ENCODE measurements around the gene RNF167. TPM values are rescaled to one million over a fixed set of nuclear protein-coding genes. Genes with fewer than 3 reads are reported as not detected.
"Not testable (repeated sequence)": the region's sequence is repeated elsewhere in the genome, so short reads cannot be mapped to it uniquely, and the experiment has no call there.

Gene RNF167
- total RNA-seq, 2 experiments from 2014 or later: 249 to 261 TPM

GRCh38 chr17:4908711-4909496, 31.2 kb upstream of the RNF167 start:
- Mint-ChIP-seq H3K27ac (no peak overlapping the region), H3K27me3 (peaks cover 13% of the 10 kb centered on the region), H3K4me1 (peaks cover 3% of the 10 kb centered on the region), H3K9me3 (no peaks in the 10 kb centered on the region), H3K4me3 (no peak overlapping the region), H3K36me3 (ENCODE audit: low read depth) (no peaks in the 10 kb centered on the region)
- ChIA-PET POLR2A (interaction anchor here (0.7 to 2.6 kb wide), 15 partner anchors 10 to 122 kb away, joined by 3 to 14 read pairs (median 4); partner anchors contain the start of genes CAMTA2, ENO3, PFN1 and PLD2), CTCF (interaction anchor here (0.6 to 1.8 kb wide), 31 partner anchors 10 to 342 kb away, joined by 3 to 29 read pairs (median 4); partner anchors contain the start of genes C17orf107, CAMTA2, ENO3 and INCA1)
- DNase-seq: peak; percentile 86

- no peaks in the 10 kb centered on the region for H3K4me1 Mint-ChIP-seq
- peaks cover 10% of the 10 kb centered on the region for H3K27me3 Mint-ChIP-seq
- CTCF ChIA-PET: interaction anchor here (0.6 to 1.7 kb wide), 3 partner anchors 11 to 150 kb away, joined by 3 to 6 read pairs (median 4); partner anchors contain the start of genes CAMTA2 and CHRNE
- POLR2A ChIA-PET: interaction anchor here (0.6 to 1.8 kb wide), 3 partner anchors 9 to 26 kb away, joined by 3 to 5 read pairs (median 4); partner anchors contain the start of genes RNF167 and SLC25A11
- H3K9me3 Mint-ChIP-seq: no peaks in the 10 kb centered on the region
- DNase-seq: no peak
- no peaks in the 10 kb centered on the region for H3K36me3 Mint-ChIP-seq (ENCODE audit: low read depth)
- no peak overlapping the region for H3K4me3 Mint-ChIP-seq
- H3K27ac Mint-ChIP-seq: no peak overlapping the region
Observed at GRCh38 chr17:4913994-4914393, 26.1 kb upstream of the RNF167 start.

DNA sequence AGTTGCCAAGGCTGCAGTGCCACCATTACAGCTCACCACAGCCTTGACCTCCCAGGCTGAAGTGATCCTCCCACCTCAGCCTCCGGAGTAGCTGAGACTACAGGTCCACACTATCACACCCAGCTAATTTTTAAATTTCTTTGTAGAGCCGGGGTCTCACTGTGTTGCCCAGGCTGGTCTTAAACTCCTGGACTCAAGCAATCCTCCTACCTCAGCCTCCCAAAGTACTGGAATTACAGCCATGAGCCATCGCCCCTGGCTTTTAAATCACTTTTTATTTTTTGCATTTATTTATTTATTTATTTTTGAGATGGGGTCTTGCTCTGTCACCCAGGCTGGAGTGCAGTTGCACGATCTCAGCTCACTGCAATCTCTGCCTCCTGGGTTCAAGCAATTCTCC, 25.5 kb upstream of the RNF167 start:
- POLR2A ChIA-PET: interaction anchor here (0.6 to 1.8 kb wide), 3 partner anchors 9 to 25 kb away, joined by 3 to 5 read pairs (median 4); partner anchors contain the start of genes RNF167 and SLC25A11
- not testable (repeated sequence) for H3K4me3 Mint-ChIP-seq; H3K27ac Mint-ChIP-seq; H3K36me3 Mint-ChIP-seq (ENCODE audit: low read depth); H3K27me3 Mint-ChIP-seq; H3K9me3 Mint-ChIP-seq; DNase-seq; H3K4me1 Mint-ChIP-seq
- CTCF ChIA-PET: interaction anchor here (1.7 kb wide), 1 partner anchor 12 kb away, joined by 6 read pairs; the partner anchor contains the start of gene CHRNE

DNA sequence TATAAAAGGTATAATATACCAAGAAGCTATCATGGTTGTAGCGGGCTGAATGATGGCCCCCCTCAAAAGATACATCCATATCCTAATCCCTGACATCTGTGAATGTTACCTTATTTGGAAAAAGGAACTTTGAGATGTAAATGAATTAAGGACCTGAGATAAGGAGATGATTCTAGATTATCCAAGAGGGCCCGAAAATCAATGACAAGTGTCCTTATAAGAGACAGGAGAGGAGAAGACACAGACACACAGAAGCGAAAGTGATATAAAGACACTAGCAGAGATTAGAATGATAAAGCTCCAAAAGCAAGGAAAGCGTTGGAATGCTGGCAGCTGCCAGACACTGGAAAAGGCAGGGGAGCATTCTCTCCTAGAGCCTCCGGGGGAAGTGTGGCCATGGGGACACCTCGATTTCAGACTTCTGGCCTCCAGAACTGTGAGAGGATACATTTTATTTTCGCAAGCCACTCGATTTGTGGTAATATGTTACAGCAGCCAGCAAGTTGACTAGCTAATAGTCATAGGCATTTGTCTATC, 20.5 kb upstream of the RNF167 start:
- no peaks in the 10 kb centered on the region for H3K4me1 Mint-ChIP-seq
- ChIA-PET POLR2A (interaction anchor here (1.0 to 3.1 kb wide), 6 partner anchors 10 to 20 kb away, joined by 3 to 8 read pairs (median 4); partner anchors contain the start of genes GP1BA, RNF167 and SLC25A11), CTCF (interaction anchor here (0.5 to 1.6 kb wide), 3 partner anchors 10 to 138 kb away, joined by 3 to 4 read pairs (median 4); partner anchors contain the start of gene CHRNE)
- no peak overlapping the region for H3K4me3 Mint-ChIP-seq
- H3K36me3 Mint-ChIP-seq (ENCODE audit: low read depth): no peaks in the 10 kb centered on the region
- no peak for DNase-seq
- no peak overlapping the region for H3K27ac Mint-ChIP-seq
- peaks cover 2% of the 10 kb centered on the region for H3K27me3 Mint-ChIP-seq
- no peaks in the 10 kb centered on the region for H3K9me3 Mint-ChIP-seq

- no peak overlapping the region for H3K4me3 Mint-ChIP-seq
- H3K9me3 Mint-ChIP-seq: no peaks in the 10 kb centered on the region
- H3K27me3 Mint-ChIP-seq: peaks cover 2% of the 10 kb centered on the region
- H3K27ac Mint-ChIP-seq: no peak overlapping the region
- ChIA-PET POLR2A (interaction anchor here (1.0 to 3.1 kb wide), 5 partner anchors 9 to 19 kb away, joined by 3 to 8 read pairs (median 3); partner anchors contain the start of genes GP1BA, RNF167 and SLC25A11), CTCF (interaction anchor here (0.5 kb wide), 1 partner anchor 137 kb away, joined by 3 read pairs; no protein-coding TSS in a partner anchor)
- no peaks in the 10 kb centered on the region for H3K4me1 Mint-ChIP-seq
- H3K36me3 Mint-ChIP-seq (ENCODE audit: low read depth): no peaks in the 10 kb centered on the region
- no peak for DNase-seq
Observed at GRCh38 chr17:4920351-4921048, 19.6 kb upstream of the RNF167 start.

GRCh38 chr17:4921320-4921719, 18.7 kb upstream of the RNF167 start:
- no peak for DNase-seq
- ChIA-PET CTCF (no interaction called here), POLR2A (no interaction called here)
- H3K27me3 Mint-ChIP-seq: no peaks in the 10 kb centered on the region
- no peak overlapping the region for H3K4me3 Mint-ChIP-seq
- no peaks in the 10 kb centered on the region for H3K4me1 Mint-ChIP-seq
- no peaks in the 10 kb centered on the region for H3K9me3 Mint-ChIP-seq
- H3K27ac Mint-ChIP-seq: no peak overlapping the region
- peaks cover under 1% of the 10 kb centered on the region for H3K36me3 Mint-ChIP-seq (ENCODE audit: low read depth)

GRCh38 chr17:4926577-4927335, 13.3 kb upstream of the RNF167 start:
- CTCF ChIA-PET: interaction anchor here (0.7 to 1.7 kb wide), 3 partner anchors 10 to 24 kb away, joined by 3 to 5 read pairs (median 3); partner anchors contain the start of gene CHRNE
- not testable (repeated sequence) for H3K4me3 Mint-ChIP-seq

DNA sequence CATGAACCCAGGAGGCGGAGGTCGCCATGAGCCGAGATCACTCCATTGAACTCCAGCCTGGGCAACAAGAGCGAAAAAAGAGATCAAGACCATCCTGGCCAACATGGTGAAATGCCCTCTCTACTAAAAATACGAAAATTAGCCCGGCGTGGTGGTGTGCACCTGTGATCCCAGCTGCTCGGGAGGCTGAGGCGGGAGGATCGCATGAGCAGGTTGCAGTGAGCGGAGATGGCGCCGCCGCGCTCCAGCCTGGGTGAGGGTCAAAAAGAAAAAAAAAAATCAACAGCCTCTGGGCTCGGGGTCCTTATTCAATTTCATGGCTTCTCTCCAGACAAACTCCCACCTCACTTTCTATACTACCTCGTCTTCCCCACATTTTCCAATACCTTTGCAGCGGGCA, 11.2 kb upstream of the RNF167 start:
- peaks cover 10% of the 10 kb centered on the region for H3K36me3 Mint-ChIP-seq (ENCODE audit: low read depth)
- H3K27me3 Mint-ChIP-seq: no peaks in the 10 kb centered on the region
- no peak overlapping the region for H3K4me3 Mint-ChIP-seq
- CTCF ChIA-PET: interaction anchor here (1.1 kb wide), 1 partner anchor 11 kb away, joined by 4 read pairs; the partner anchor contains the start of genes RNF167 and SLC25A11
- peaks cover 10% of the 10 kb centered on the region for H3K4me1 Mint-ChIP-seq
- no peak for DNase-seq
- POLR2A ChIA-PET: no interaction called here
- H3K9me3 Mint-ChIP-seq: no peaks in the 10 kb centered on the region
- H3K27ac Mint-ChIP-seq: no peak overlapping the region

More at GRCh38 chr17:4926577-4927335, 13.3 kb upstream of the RNF167 start:
- H3K4me1 Mint-ChIP-seq, H3K9me3 Mint-ChIP-seq, DNase-seq, H3K27me3 Mint-ChIP-seq, H3K27ac Mint-ChIP-seq: not testable (repeated sequence)
- H3K36me3 Mint-ChIP-seq (ENCODE audit: low read depth): peaks cover 10% of the 10 kb centered on the region
- POLR2A ChIA-PET: interaction anchor here (4.8 kb wide), 1 partner anchor 12 kb away, joined by 26 read pairs; the partner anchor contains the start of genes RNF167 and SLC25A11

DNA sequence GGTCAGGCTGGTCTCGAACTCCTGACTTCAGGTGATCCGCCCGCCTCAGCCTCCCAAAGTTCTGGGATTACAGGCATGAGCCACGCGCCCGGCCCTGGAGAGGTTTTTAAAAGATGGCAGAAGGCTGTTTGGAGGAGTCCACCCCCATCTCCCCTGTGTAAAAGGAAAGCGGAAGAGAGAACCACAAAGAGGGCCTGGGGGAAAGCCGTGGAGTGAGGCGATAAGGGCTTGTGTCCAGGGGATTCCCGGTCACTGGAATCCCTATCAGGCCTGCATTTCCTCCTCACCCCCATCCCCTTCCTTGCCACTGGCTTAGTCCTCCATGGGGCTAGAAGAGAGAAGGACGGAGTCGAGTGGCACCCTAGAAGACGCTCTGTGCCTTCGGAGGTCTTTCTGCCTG, 8.1 kb upstream of the RNF167 start, which contains the start of gene GP1BA:
Gene GP1BA (plus strand): TSS at position 315 of the 400 bp plus-strand sequence. CDS start 328 bp downstream, outside the sequence.
- Mint-ChIP-seq H3K36me3 (ENCODE audit: low read depth) (peaks cover 26% of the 10 kb centered on the region), H3K9me3 (no peaks in the 10 kb centered on the region), H3K27me3 (no peaks in the 10 kb centered on the region), H3K4me3 (no peak within 1 kb of the TSS), H3K4me1 (peaks cover 27% of the 10 kb centered on the region), H3K27ac (no peak within 1 kb of the TSS)
- POLR2A ChIA-PET: interaction anchor here (1.3 to 2.9 kb wide), 3 partner anchors 8 to 16 kb away, joined by 4 to 11 read pairs (median 5); partner anchors contain the start of genes PFN1, RNF167 and SLC25A11
- CTCF ChIA-PET: no interaction called here
- no peak for DNase-seq

DNA sequence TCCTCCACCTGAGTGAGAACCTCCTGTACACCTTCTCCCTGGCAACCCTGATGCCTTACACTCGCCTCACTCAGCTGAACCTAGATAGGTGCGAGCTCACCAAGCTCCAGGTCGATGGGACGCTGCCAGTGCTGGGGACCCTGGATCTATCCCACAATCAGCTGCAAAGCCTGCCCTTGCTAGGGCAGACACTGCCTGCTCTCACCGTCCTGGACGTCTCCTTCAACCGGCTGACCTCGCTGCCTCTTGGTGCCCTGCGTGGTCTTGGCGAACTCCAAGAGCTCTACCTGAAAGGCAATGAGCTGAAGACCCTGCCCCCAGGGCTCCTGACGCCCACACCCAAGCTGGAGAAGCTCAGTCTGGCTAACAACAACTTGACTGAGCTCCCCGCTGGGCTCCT, 7.3 kb upstream of the RNF167 start:
- Mint-ChIP-seq H3K9me3 (no peaks in the 10 kb centered on the region), H3K27me3 (no peaks in the 10 kb centered on the region), H3K4me1 (peaks cover 29% of the 10 kb centered on the region), H3K4me3 (no peak overlapping the region), H3K27ac (no peak overlapping the region), H3K36me3 (ENCODE audit: low read depth) (peaks cover 32% of the 10 kb centered on the region)
- ChIA-PET CTCF (no interaction called here), POLR2A (interaction anchor here (0.6 to 2.9 kb wide), 4 partner anchors 7 to 15 kb away, joined by 3 to 11 read pairs (median 4); partner anchors contain the start of genes PFN1, RNF167 and SLC25A11)
- no peak for DNase-seq

DNA sequence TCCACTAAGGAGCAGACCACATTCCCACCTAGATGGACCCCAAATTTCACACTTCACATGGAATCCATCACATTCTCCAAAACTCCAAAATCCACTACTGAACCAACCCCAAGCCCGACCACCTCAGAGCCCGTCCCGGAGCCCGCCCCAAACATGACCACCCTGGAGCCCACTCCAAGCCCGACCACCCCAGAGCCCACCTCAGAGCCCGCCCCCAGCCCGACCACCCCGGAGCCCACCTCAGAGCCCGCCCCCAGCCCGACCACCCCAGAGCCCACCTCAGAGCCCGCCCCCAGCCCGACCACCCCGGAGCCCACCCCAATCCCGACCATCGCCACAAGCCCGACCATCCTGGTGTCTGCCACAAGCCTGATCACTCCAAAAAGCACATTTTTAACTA, 6.4 kb upstream of the RNF167 start:
- CTCF ChIA-PET: interaction anchor here (1.0 kb wide), 1 partner anchor 25 kb away, joined by 3 read pairs; no protein-coding TSS in a partner anchor
- Mint-ChIP-seq H3K27ac (no peak overlapping the region), H3K36me3 (ENCODE audit: low read depth) (peaks cover 41% of the 10 kb centered on the region), H3K4me3 (no peak overlapping the region), H3K4me1 (peaks cover 38% of the 10 kb centered on the region), H3K9me3 (no peaks in the 10 kb centered on the region), H3K27me3 (no peaks in the 10 kb centered on the region)
- POLR2A ChIA-PET: interaction anchor here (0.9 to 15.9 kb wide), 4 partner anchors 14 to 97 kb away, joined by 3 to 229 read pairs (median 4); partner anchors contain the start of genes ENO3 and PFN1
- DNase-seq: no peak
